Type B pancreatic cell (in vitro differentiated cells): ENCODE results near the gene HMG20B. TPM values are rescaled to one million over a fixed set of nuclear protein-coding genes. Genes with fewer than 3 reads are reported as not detected.

ENCODE experiments used
- DNase-seq: peaks from one replicate; pipeline ENCODE4 v3.0.0; 2021; ENCODE audit warnings: mixed read lengths; ENCODE audit not compliant: unreplicated experiment; ENCODE audit errors: extremely low spot score
- H3K27ac Mint-ChIP-seq: 2 replicates; pipeline ENCODE4 v1.8.0; 2021; ENCODE audit warnings: mild to moderate bottlenecking, mixed read lengths
- H3K27me3 Mint-ChIP-seq: 2 replicates; pipeline ENCODE4 v1.8.0; 2021; ENCODE audit warnings: mixed read lengths
- H3K36me3 Mint-ChIP-seq: 2 replicates; pipeline ENCODE4 v1.8.0; 2021; ENCODE audit warnings: mixed read lengths
- H3K4me1 Mint-ChIP-seq: one replicate; pipeline ENCODE4 v1.8.0; 2021; ENCODE audit warnings: mixed read lengths; ENCODE audit not compliant: unreplicated experiment
- H3K4me3 Mint-ChIP-seq: 2 replicates; pipeline ENCODE4 v1.8.0; 2021; ENCODE audit warnings: mild to moderate bottlenecking, mixed read lengths
- H3K9me3 Mint-ChIP-seq: 2 replicates; pipeline ENCODE4 v1.8.0; 2021; ENCODE audit warnings: mixed read lengths
- total RNA-seq: library from RNA; stranded (reverse); gene quantifications from 2 replicates; pipeline ENCODE4 v1.2.1, GENCODE V29; 2021; ENCODE audit warnings: low replicate concordance
- TF ChIP-seq, protein P1 (sequence below): fragments of 200-600 bp; sonication (generic); conservative IDR thresholded peaks from 2 replicates; pipeline ENCODE4 v1.5.0; 2021; ENCODE audit warnings: antibody characterized with exemption, mild to moderate bottlenecking

The HMG20B gene
- total RNA-seq, 1 donor from 2014 or later: 78.3 TPM

DNA sequence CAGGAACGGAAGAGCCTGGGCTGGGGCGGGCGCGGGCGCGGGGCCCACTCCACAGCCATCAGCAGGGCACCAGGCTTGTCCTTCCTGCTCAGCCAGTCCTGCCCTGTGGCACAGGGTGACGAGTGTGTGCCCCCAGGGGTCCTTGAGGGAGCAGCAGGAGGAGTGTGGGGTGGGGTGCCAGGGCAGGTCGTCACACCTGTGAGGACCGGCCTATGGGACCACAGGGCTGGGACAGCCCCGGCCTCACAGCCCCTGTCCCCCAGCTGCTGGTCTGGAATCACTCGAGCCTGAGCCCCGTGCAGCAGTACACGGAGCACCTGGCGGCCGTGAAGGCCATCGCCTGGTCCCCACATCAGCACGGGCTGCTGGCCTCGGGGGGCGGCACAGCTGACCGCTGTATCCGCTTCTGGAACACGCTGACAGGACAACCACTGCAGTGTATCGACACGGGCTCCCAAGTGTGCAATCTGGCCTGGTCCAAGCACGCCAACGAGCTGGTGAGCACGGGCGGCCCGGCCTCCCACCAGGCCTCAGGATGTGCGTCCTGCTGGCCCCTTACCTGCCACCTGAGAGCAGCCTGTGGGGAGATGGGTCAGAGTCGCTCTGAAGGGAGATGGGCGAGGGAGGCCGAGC lies 40.5 kb upstream of the HMG20B start:
- H3K9me3 Mint-ChIP-seq: no peaks in the 10 kb centered on the region
- no peaks in the 10 kb centered on the region for H3K4me1 Mint-ChIP-seq
- no peaks in the 10 kb centered on the region for H3K27me3 Mint-ChIP-seq
- no peaks in the 10 kb centered on the region for H3K36me3 Mint-ChIP-seq
- TF ChIP-seq, protein P1, sequence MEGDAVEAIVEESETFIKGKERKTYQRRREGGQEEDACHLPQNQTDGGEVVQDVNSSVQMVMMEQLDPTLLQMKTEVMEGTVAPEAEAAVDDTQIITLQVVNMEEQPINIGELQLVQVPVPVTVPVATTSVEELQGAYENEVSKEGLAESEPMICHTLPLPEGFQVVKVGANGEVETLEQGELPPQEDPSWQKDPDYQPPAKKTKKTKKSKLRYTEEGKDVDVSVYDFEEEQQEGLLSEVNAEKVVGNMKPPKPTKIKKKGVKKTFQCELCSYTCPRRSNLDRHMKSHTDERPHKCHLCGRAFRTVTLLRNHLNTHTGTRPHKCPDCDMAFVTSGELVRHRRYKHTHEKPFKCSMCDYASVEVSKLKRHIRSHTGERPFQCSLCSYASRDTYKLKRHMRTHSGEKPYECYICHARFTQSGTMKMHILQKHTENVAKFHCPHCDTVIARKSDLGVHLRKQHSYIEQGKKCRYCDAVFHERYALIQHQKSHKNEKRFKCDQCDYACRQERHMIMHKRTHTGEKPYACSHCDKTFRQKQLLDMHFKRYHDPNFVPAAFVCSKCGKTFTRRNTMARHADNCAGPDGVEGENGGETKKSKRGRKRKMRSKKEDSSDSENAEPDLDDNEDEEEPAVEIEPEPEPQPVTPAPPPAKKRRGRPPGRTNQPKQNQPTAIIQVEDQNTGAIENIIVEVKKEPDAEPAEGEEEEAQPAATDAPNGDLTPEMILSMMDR: no peak
- no peak for DNase-seq
- no peak overlapping the region for H3K27ac Mint-ChIP-seq
- no peak overlapping the region for H3K4me3 Mint-ChIP-seq

DNA sequence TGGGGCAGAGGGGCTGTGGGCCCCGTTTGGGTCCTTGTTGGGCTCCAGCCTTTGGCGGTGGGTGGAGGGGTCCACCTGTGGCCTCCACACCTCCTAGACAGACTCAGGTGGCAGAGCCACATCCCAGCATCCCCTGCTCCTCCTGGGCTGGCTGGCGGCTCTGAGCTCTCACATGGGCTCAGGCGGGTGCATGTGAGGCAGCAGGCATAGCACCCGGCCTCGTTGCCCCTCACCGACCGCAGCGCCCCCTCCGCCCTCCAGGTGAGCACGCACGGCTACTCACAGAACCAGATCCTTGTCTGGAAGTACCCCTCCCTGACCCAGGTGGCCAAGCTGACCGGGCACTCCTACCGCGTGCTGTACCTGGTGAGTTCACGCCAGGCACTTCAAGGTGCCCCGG lies 39.7 kb upstream of the HMG20B start:
- DNase-seq: no peak
- H3K27me3 Mint-ChIP-seq: no peaks in the 10 kb centered on the region
- no peak overlapping the region for H3K27ac Mint-ChIP-seq
- H3K36me3 Mint-ChIP-seq: no peaks in the 10 kb centered on the region
- H3K9me3 Mint-ChIP-seq: no peaks in the 10 kb centered on the region
- H3K4me1 Mint-ChIP-seq: peaks cover under 1% of the 10 kb centered on the region
- H3K4me3 Mint-ChIP-seq: no peak overlapping the region
- TF ChIP-seq, protein P1: no peak

DNA sequence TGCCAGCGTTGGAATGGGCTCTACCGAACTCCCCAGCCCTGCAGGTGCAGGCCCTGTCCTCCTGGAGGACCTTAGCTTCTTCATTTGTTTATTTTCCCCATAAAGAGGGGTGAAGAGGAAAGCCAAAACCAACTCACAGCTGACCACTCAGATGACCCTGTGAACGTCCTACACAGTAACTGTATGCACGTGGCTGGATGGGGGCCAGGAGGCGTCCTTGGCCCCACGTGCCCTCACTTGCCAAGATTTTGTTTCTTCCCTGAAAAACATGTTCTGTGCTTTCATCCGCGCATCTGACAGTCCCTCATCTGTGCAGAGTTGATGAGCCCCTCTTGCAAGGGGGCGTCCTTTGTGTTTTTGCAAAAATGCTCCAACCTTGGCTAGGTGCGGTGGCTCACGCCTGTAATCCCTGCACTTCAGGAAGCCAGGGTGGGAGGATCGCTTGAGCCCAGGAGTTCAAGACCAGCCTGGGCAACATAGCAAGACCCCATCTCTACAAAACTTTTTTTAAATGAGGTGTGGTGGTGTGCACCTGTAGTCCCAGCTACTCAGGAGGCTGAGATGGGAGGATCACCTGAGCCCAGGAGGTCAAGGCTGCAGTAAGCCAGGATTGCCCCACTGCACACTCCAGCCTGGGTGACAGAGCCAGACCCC lies 39.1 kb upstream of the HMG20B start:
- H3K27me3 Mint-ChIP-seq: no peaks in the 10 kb centered on the region
- no peaks in the 10 kb centered on the region for H3K36me3 Mint-ChIP-seq
- H3K4me1 Mint-ChIP-seq: peaks cover 7% of the 10 kb centered on the region
- no peak overlapping the region for H3K27ac Mint-ChIP-seq
- H3K9me3 Mint-ChIP-seq: no peaks in the 10 kb centered on the region
- DNase-seq: no peak
- TF ChIP-seq, protein P1: no peak
- no peak overlapping the region for H3K4me3 Mint-ChIP-seq

DNA sequence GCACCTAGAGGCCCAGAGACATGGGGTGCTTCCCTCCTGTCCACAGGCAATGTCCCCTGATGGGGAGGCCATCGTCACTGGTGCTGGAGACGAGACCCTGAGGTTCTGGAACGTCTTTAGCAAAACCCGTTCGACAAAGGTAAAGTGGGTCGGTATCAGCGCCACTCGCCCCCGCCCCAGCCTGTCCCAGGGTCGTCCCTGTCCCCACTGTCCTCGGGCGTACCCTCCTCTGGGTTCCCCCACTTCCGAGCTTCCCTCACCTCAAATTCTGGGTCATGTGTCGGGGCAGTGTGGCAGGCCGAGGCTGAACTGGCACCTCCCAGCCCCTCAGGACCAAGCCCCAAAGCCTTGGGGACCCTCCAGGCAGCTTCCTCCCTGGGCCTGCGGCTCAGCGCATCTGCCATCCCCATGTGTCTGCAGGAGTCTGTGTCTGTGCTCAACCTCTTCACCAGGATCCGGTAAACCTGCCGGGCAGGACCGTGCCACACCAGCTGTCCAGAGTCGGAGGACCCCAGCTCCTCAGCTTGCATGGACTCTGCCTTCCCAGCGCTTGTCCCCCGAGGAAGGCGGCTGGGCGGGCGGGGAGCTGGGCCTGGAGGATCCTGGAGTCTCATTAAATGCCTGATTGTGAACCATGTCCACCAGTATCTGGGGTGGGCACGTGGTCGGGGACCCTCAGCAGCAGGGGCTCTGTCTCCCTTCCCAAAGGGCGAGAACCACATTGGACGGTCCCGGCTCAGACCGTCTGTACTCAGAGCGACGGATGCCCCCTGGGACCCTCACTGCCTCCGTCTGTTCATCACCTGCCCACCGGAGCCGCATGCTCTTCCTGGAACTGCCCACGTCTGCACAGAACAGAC lies 38.1 kb upstream of the HMG20B start:
- Mint-ChIP-seq H3K4me3 (no peak overlapping the region), H3K36me3 (no peaks in the 10 kb centered on the region), H3K27ac (peak overlapping the region; percentile 64), H3K27me3 (no peaks in the 10 kb centered on the region), H3K4me1 (peaks cover 8% of the 10 kb centered on the region), H3K9me3 (no peaks in the 10 kb centered on the region)
- no peak for DNase-seq
- TF ChIP-seq, protein P1: no peak

DNA sequence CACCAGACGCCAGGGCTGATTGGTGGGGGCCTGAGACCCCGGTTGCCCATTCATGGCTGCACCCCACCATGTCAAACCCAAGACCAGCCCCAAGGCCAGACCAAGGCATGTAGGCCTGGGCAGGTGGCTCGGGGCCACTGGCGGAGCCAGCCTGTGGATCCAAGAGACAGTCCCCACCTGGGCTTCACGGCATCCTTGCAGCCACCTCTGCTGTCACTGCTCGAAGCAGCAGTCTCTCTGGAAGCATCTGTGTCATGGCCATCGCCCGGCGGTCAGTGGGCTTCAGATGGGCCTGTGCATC lies 37.6 kb upstream of the HMG20B start:
- peak overlapping the region; percentile 64 for H3K27ac Mint-ChIP-seq
- no peak for DNase-seq
- H3K27me3 Mint-ChIP-seq: no peaks in the 10 kb centered on the region
- peaks cover 8% of the 10 kb centered on the region for H3K4me1 Mint-ChIP-seq
- TF ChIP-seq, protein P1: no peak
- no peaks in the 10 kb centered on the region for H3K36me3 Mint-ChIP-seq
- no peak overlapping the region for H3K4me3 Mint-ChIP-seq
- H3K9me3 Mint-ChIP-seq: no peaks in the 10 kb centered on the region
